Ovary (tissue), 9 donors: ENCODE measurements around the gene AHCTF1. TPM values are rescaled to one million over a fixed set of nuclear protein-coding genes. Genes with fewer than 3 reads are reported as not detected.

Experiments
- DNase-seq, 5 donors: peaks; one replicate each; pipeline ENCODE4 v3.0.0-alpha.2; 2019 to 2020
- H3K27ac ChIP-seq, 2 donors: fragments of 200-600 bp; one replicate each; pipeline versions ENCODE4 v1.5.1 to v1.8.0; 2019 to 2022
- H3K27me3 ChIP-seq: fragments of 200-600 bp; one replicate; pipeline ENCODE4 v1.8.0; 2022
- H3K36me3 ChIP-seq: fragments of 200-600 bp; sonication (generic); one replicate; pipeline ENCODE4 v1.5.1; 2019
- H3K4me1 ChIP-seq: one replicate; pipeline ENCODE4 v1.8.1; 2013; ENCODE audit warnings: mild to moderate bottlenecking, moderate library complexity; ENCODE audit not compliant: insufficient read depth
- H3K4me3 ChIP-seq: fragments of 200-600 bp; sonication (generic); one replicate; pipeline ENCODE4 v1.5.1; 2017
- H3K9me3 ChIP-seq, 2 donors: fragments of 200-600 bp in 1 of 2; sonication (generic) in 1 of 2; one replicate each; pipeline versions ENCODE4 v1.5.1 to v1.8.1; 2013 to 2019; ENCODE audit warnings: mild to moderate bottlenecking in 1 of 2, moderate library complexity in 1 of 2
- EP300 ChIP-seq: sonication (generic); formaldehyde crosslinking; IDR thresholded peaks from one replicate; pipeline ENCODE4 v1.6.1; 2017; ENCODE audit warnings: antibody characterized with exemption
- POLR2A ChIP-seq: fragments of 450-650 bp; IDR thresholded peaks from one replicate; pipeline ENCODE4 v1.6.1; 2017; ENCODE audit warnings: antibody characterized with exemption, mild to moderate bottlenecking, moderate library complexity
- WGBS, 3 donors: extraction: QIAGEN DNeasy Blood & Tissue Kit in 1 of 3; methylation state at CpG; one replicate each; pipeline versions ENCODE4 v1.1.5 to v1.1.7; 2013 to 2017; 5-methylcytosine and 5-hydroxymethylcytosine counted together
- intact Hi-C, 4 donors: fragments of 100-400 bp; cut with DNase I; formaldehyde crosslinking; loops; one replicate each; pipeline versions ENCODE4 v1.11.0 to v1.15.1; 2022 to 2023
- polyA plus RNA-seq, 2 donors: library from polyadenylated mRNA; stranded (reverse); fragments of 200-250 nt in 1 of 2; fragments of 350-450 nt in 1 of 2; fragmentation: Illumina TruSeq in 1 of 2; extraction: RNeasy Lipid Tissue Mini Kit (QIAGEN cat#74804) in 1 of 2; gene quantifications; one replicate each; pipeline ENCODE4 v1.2.3, GENCODE V29; 2013 to 2014
- total RNA-seq, 7 donors: library from RNA; depleted of rRNA in 2 of 7; stranded (reverse); fragments of >200 nt in 2 of 7; fragmentation: NEBNext Ultra II Directional in 3 of 7; extraction: Animal tissue kit (Norgen Biotek cat#: 25700) in 3 of 7; gene quantifications; one replicate each; pipeline versions ENCODE4 v1.1.0 to v1.2.4, GENCODE V29; 2016 to 2023
- TF ChIP-seq, protein P1 (sequence below), 3 donors: fragments of 450-650 bp in 2 of 3; fragments of 200-600 bp in 1 of 3; IDR thresholded peaks; one replicate each; pipeline versions ENCODE4 v1.5.1 to v1.8.0; 2016 to 2022; ENCODE audit warnings: antibody characterized with exemption in 3 of 3, mild to moderate bottlenecking in 1 of 3
- donor health status: DM: no; HTN: no; CAD: no; lungs with moderate emphysema.
- donor health status: DM: no; HTN: no; CAD: no.
- donor health status: Bipolar disorder and iron deficiency.
- donor health status: DM: yes; HTN: yes; CAD: no.
- donor health status: DM: no; HTN: no; CAD: no.
- donor health status: DM: yes; HTN: yes; CAD: no.

Gene AHCTF1
- total and polyA plus RNA-seq, 9 donors = 18.8 to 60.4 (median 47.2) TPM

DNA sequence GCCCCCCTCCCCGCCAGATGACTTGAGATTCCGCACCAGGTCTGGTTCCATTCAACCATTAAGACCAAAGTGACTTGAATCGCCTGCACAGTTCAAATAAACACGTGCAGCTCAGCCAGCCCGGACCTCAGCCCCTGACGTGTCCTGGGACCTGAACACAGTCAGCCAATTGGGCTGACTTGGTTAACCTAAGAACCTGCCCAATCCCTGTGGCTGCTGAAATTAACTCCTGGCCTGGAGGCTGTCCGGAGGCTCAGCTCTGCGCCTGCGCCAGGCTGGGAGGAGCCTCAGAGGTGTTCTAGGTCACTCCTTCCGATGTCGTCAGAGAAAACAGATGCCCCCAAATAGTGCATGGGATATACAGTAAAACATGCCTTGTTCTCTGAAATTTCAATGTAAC, 134.2 kb downstream of the AHCTF1 start:
- H3K4me3 ChIP-seq = no peak overlapping the region
- H3K9me3 ChIP-seq = no peaks in the 10 kb centered on the region
- DNase-seq = no peak
- H3K36me3 ChIP-seq = no peaks in the 10 kb centered on the region
- H3K4me1 ChIP-seq = no peaks in the 10 kb centered on the region
- H3K27me3 ChIP-seq = no peaks in the 10 kb centered on the region
- TF ChIP-seq EP300 (no peak), POLR2A (no peak)
- TF ChIP-seq, protein P1, sequence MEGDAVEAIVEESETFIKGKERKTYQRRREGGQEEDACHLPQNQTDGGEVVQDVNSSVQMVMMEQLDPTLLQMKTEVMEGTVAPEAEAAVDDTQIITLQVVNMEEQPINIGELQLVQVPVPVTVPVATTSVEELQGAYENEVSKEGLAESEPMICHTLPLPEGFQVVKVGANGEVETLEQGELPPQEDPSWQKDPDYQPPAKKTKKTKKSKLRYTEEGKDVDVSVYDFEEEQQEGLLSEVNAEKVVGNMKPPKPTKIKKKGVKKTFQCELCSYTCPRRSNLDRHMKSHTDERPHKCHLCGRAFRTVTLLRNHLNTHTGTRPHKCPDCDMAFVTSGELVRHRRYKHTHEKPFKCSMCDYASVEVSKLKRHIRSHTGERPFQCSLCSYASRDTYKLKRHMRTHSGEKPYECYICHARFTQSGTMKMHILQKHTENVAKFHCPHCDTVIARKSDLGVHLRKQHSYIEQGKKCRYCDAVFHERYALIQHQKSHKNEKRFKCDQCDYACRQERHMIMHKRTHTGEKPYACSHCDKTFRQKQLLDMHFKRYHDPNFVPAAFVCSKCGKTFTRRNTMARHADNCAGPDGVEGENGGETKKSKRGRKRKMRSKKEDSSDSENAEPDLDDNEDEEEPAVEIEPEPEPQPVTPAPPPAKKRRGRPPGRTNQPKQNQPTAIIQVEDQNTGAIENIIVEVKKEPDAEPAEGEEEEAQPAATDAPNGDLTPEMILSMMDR (IDR thresholded peaks at IDR 0.05) = no peak
- no peak overlapping the region for H3K27ac ChIP-seq
- WGBS, 3 donors = 79 to 83% (median 81%) methylated on average over 10 to 11 of the region's 11 CpGs
- intact Hi-C loops = no loop called here

DNA sequence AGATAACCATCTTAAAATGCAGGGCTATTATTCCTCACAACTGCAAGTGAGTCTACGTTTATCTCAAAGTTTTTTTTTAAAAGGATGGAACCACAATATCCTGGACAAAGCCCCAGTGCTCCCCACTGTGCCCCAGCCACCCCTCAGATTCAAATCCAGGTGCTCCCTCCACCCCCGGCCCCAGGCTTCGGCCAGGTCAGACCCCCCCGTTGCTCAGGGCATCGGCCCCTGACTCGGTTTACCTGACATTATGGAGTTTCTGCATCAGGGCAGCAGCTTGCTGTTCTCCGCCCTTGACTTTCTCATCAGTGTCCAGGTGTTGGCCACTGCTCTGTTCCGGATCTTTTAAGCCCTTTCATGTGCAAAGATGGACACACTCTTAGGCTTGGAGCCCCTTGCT, 134.6 kb downstream of the AHCTF1 start:
- 77 to 82% (median 78%) methylated on average over 8 of the region's 8 CpGs for WGBS, 3 donors
- Histone ChIP-seq H3K27me3 (no peaks in the 10 kb centered on the region), H3K27ac (no peak overlapping the region), H3K9me3 (no peaks in the 10 kb centered on the region), H3K4me1 (no peaks in the 10 kb centered on the region), H3K36me3 (no peaks in the 10 kb centered on the region), H3K4me3 (no peak overlapping the region)
- TF ChIP-seq EP300 = no peak
- no peak for TF ChIP-seq POLR2A
- TF ChIP-seq, protein P1 (IDR thresholded peaks at IDR 0.05) = no peak
- no peak for DNase-seq
- intact Hi-C loops = no loop called here

DNA sequence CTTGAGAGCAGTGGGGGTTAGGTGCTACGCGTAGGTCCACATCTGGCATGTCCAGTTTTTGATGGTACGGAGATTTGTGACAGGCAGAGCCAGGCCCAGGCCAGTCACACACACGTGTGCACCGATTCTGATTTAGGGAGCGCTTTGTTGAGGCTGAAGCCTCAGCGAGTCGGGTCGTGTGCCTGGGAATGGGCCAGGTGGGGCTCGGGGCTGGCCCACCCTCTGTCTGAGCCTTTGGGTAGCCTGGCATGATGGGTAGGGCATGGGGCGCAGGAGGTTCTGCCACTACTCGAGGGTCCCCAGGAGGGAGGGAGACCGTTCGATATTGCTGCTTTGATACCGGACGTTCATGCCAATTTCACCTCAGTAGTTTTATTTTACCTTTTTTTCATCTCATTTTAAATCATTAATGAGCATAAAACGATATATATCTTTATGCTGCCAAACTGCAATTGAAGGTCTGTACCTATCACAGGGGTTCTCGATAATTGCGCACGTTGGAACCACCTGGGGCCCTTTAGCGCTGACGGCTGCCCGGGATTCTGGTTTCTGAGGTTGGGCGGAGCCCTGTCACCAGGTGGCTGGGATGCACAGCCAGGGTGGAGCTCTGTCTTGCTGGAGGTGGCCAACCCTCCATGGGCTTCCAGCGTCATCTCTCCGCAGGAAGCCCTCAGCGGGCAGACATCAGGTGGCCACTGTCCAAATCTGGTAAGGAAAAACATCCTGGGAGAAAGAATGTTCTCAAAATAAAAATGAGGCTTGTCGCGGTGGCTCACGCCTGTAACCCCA, 135.6 kb downstream of the AHCTF1 start:
- DNase-seq = no peak
- intact Hi-C loops = no loop called here

DNA sequence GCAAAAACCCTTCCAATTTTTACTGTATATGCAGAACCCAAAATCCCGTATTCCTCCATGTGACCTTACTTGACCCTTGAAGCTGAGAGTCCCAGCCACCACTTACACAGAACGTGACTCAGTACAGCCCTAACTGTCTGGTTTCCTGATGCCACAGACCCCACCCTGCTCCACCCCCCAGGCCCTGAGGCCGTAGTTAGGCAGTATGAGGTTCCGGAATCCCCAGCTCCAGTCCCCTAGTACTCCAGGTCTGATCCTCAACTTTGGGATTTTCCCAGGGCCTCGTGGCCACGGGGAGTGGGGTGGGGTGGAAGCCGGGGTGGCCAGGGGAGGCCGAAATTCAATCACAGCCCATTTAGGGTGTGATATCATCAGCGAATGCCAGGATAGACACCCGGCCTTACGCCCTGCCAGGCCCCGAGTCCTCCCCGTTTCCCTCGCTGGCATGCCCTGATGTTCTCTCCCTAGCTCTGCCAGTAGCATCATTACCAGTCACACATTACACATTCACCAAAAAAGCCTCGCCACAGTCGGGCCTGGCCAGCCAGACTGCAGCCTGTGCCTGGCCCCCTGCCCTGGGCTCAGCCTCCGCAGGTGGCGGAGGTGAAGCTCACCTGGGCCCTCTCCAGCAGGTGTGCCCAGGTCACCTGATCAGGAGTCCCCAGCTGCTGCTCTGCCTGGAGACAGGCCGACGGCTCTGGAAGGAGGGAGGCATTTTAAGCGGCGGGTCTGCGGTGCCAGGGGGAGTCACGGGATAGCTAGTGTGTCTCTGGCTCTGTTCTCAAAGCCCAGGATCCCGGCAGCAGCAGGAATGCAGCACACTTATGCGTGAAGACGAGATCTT, 136.7 kb downstream of the AHCTF1 start:
- 69 to 78% (median 72%) methylated on average over 26 to 27 of the region's 27 CpGs for WGBS, 3 donors
- no peak overlapping the region for H3K4me3 ChIP-seq
- H3K4me1 ChIP-seq = no peaks in the 10 kb centered on the region
- DNase-seq = no peak
- H3K9me3 ChIP-seq = no peaks in the 10 kb centered on the region
- intact Hi-C loops = no loop called here
- H3K27me3 ChIP-seq = no peaks in the 10 kb centered on the region
- no peaks in the 10 kb centered on the region for H3K36me3 ChIP-seq
- TF ChIP-seq, protein P1 (IDR thresholded peaks at IDR 0.05) = no peak
- TF ChIP-seq POLR2A (no peak), EP300 (no peak)
- no peak overlapping the region for H3K27ac ChIP-seq

More for the DNA sequence above, 135.6 kb downstream of the AHCTF1 start:
- H3K27me3 ChIP-seq = no peaks in the 10 kb centered on the region
- H3K4me1 ChIP-seq = no peaks in the 10 kb centered on the region
- H3K9me3 ChIP-seq = no peaks in the 10 kb centered on the region
- no peak overlapping the region for H3K27ac ChIP-seq
- 89 to 91% (median 90%) methylated on average over 30 of the region's 30 CpGs for WGBS, 3 donors
- H3K4me3 ChIP-seq = no peak overlapping the region
- no peaks in the 10 kb centered on the region for H3K36me3 ChIP-seq
- TF ChIP-seq EP300 (no peak), POLR2A (no peak)
- TF ChIP-seq, protein P1 (IDR thresholded peaks at IDR 0.05) = no peak
